Activated CD4-positive, alpha-beta T cell treated with anti-CD3 and anti-CD28 coated beads for 36 hours (primary cell): ENCODE data around the gene ST3GAL6. TPM values are rescaled to one million over a fixed set of nuclear protein-coding genes. Genes with fewer than 3 reads are reported as not detected.

ENCODE experiments used
- ATAC-seq: fragments of 200-7000 bp; cut with Tn5 transposase; one replicate; pipeline ENCODE4 v1.10.0; 2021; ENCODE audit warnings: mild to moderate bottlenecking, moderate library complexity
- CTCF ChIA-PET: fragments of 350-600 bp; sonication (Branson Sonifier 250); formaldehyde crosslinking; loops from one replicate; lab custom pipeline; 2021; ENCODE audit warnings: antibody characterized with exemption; lab: Charles Lee
- POLR2A ChIA-PET: fragments of 350-600 bp; sonication (Branson Sonifier 250); formaldehyde crosslinking; loops from one replicate; lab custom pipeline; 2021; ENCODE audit warnings: antibody characterized with exemption, inconsistent platforms; lab: Charles Lee
- DNase-seq: peaks from one replicate; pipeline ENCODE4 v3.0.0-alpha.2; 2020
- H3K27ac Mint-ChIP-seq: one replicate; pipeline ENCODE4 v1.8.0; 2021; ENCODE audit warnings: mixed read lengths
- H3K27me3 Mint-ChIP-seq: one replicate; pipeline ENCODE4 v1.8.0; 2021; ENCODE audit warnings: mixed read lengths
- H3K36me3 Mint-ChIP-seq: one replicate; pipeline ENCODE4 v1.8.0; 2021; ENCODE audit warnings: low read depth, mixed read lengths
- H3K4me1 Mint-ChIP-seq: one replicate; pipeline ENCODE4 v1.8.0; 2021; ENCODE audit warnings: mixed read lengths
- H3K4me3 Mint-ChIP-seq: one replicate; pipeline ENCODE4 v1.8.0; 2021; ENCODE audit warnings: mild to moderate bottlenecking, moderate library complexity, mixed read lengths
- H3K9me3 Mint-ChIP-seq: one replicate; pipeline ENCODE4 v1.8.0; 2021; ENCODE audit warnings: low read depth, mixed read lengths
- intact Hi-C, 2 experiments: fragments of 100-400 bp; cut with DNase I in 1 of 2; cut with micrococcal nuclease in 1 of 2; formaldehyde crosslinking; loops; one replicate each; pipeline versions ENCODE4 v1.14.2 to v1.15.1; 2022 to 2024; cut with DNase I, micrococcal nuclease
- total RNA-seq, 2 experiments: library from RNA; stranded (reverse); gene quantifications; one replicate each; pipeline ENCODE4 v1.2.3, GENCODE V29; 2021

The ST3GAL6 gene
- total RNA-seq, 2 experiments from 2014 or later, result not detected

- peaks cover 14% of the 10 kb centered on the region for H3K27me3 Mint-ChIP-seq
- ChIA-PET POLR2A (no interaction called here), CTCF (interaction anchor here (0.6 to 0.8 kb wide), 2 partner anchors 79 to 426 kb away, joined by 3 read pairs; no protein-coding TSS in a partner anchor)
- DNase-seq (no peak), ATAC-seq (no peak)
- H3K27ac Mint-ChIP-seq, result no peak overlapping the region
- H3K9me3 Mint-ChIP-seq, result no peaks in the 10 kb centered on the region
- intact Hi-C loops, result no loop called here
- no peaks in the 10 kb centered on the region for H3K4me1 Mint-ChIP-seq
- no peaks in the 10 kb centered on the region for H3K36me3 Mint-ChIP-seq
- no peak overlapping the region for H3K4me3 Mint-ChIP-seq
Observed at GRCh38 chr3:98763819-98764418, 779 bp downstream of the ST3GAL6 start.

- Mint-ChIP-seq H3K27ac (no peak overlapping the region), H3K9me3 (no peaks in the 10 kb centered on the region), H3K36me3 (no peaks in the 10 kb centered on the region), H3K4me3 (no peak overlapping the region), H3K27me3 (peaks cover 13% of the 10 kb centered on the region), H3K4me1 (no peaks in the 10 kb centered on the region)
- intact Hi-C loops, result no loop called here
- ChIA-PET POLR2A (no interaction called here), CTCF (interaction anchor here (0.8 kb wide), 1 partner anchor 79 kb away, joined by 3 read pairs; no protein-coding TSS in a partner anchor)
- no peak for ATAC-seq
- no peak for DNase-seq
Observed at GRCh38 chr3:98764472-98764884, 1.3 kb downstream of the ST3GAL6 start.

- Mint-ChIP-seq H3K36me3 (no peaks in the 10 kb centered on the region), H3K4me1 (peaks cover 5% of the 10 kb centered on the region), H3K9me3 (no peaks in the 10 kb centered on the region), H3K27me3 (peaks cover 14% of the 10 kb centered on the region), H3K27ac (no peak overlapping the region), H3K4me3 (no peak overlapping the region)
- intact Hi-C loops, result no loop called here
- DNase-seq (no peak), ATAC-seq (no peak)
- ChIA-PET CTCF (interaction anchor here (0.6 to 0.7 kb wide), 2 partner anchors 168 to 393 kb away, joined by 4 read pairs; no protein-coding TSS in a partner anchor), POLR2A (no interaction called here)
Observed at GRCh38 chr3:98765721-98766120, 2.6 kb downstream of the ST3GAL6 start.

- no peaks in the 10 kb centered on the region for H3K9me3 Mint-ChIP-seq
- peaks cover 5% of the 10 kb centered on the region for H3K4me1 Mint-ChIP-seq
- ChIA-PET CTCF (no interaction called here), POLR2A (no interaction called here)
- intact Hi-C loops, result no loop called here
- peaks cover 17% of the 10 kb centered on the region for H3K27me3 Mint-ChIP-seq
- H3K36me3 Mint-ChIP-seq, result no peaks in the 10 kb centered on the region
- H3K27ac Mint-ChIP-seq, result no peak overlapping the region
- no peak overlapping the region for H3K4me3 Mint-ChIP-seq
- DNase-seq (no peak), ATAC-seq (no peak)
Observed at GRCh38 chr3:98766924-98767323, 3.8 kb downstream of the ST3GAL6 start.

- CTCF ChIA-PET, result no interaction called here
- peaks cover 11% of the 10 kb centered on the region for H3K27me3 Mint-ChIP-seq
- H3K27ac Mint-ChIP-seq, result no peak overlapping the region
- H3K4me1 Mint-ChIP-seq, result peaks cover 5% of the 10 kb centered on the region
- H3K4me3 Mint-ChIP-seq, result no peak overlapping the region
- no peak for DNase-seq
- POLR2A ChIA-PET, result no interaction called here
- H3K36me3 Mint-ChIP-seq, result no peaks in the 10 kb centered on the region
- intact Hi-C loops, result no loop called here
- ATAC-seq, result no peak
- no peaks in the 10 kb centered on the region for H3K9me3 Mint-ChIP-seq
Observed at GRCh38 chr3:98768961-98769360, 5.8 kb downstream of the ST3GAL6 start.

GRCh38 chr3:98769448-98769847 lies 6.3 kb downstream of the ST3GAL6 start:
- Mint-ChIP-seq H3K4me1 (peaks cover 5% of the 10 kb centered on the region), H3K36me3 (no peaks in the 10 kb centered on the region), H3K4me3 (no peak overlapping the region), H3K27ac (no peak overlapping the region), H3K27me3 (peaks cover 13% of the 10 kb centered on the region), H3K9me3 (no peaks in the 10 kb centered on the region)
- ATAC-seq (no peak), DNase-seq (no peak)
- intact Hi-C loops, result no loop called here
- ChIA-PET POLR2A (no interaction called here), CTCF (no interaction called here)

- H3K27me3 Mint-ChIP-seq, result peaks cover 13% of the 10 kb centered on the region
- peaks cover 5% of the 10 kb centered on the region for H3K4me1 Mint-ChIP-seq
- DNase-seq, result peak; percentile 17
- ChIA-PET POLR2A (no interaction called here), CTCF (interaction anchor here (0.6 kb wide), 1 partner anchor 1024 kb away, joined by 3 read pairs; no protein-coding TSS in a partner anchor)
- no peaks in the 10 kb centered on the region for H3K9me3 Mint-ChIP-seq
- no peak overlapping the region for H3K27ac Mint-ChIP-seq
- no peak overlapping the region for H3K4me3 Mint-ChIP-seq
- intact Hi-C loops, result no loop called here
- ATAC-seq, result peak; percentile 30
- no peaks in the 10 kb centered on the region for H3K36me3 Mint-ChIP-seq
Observed at GRCh38 chr3:98770261-98771039, 7.3 kb downstream of the ST3GAL6 start.

- Mint-ChIP-seq H3K4me1 (peaks cover 5% of the 10 kb centered on the region), H3K9me3 (no peaks in the 10 kb centered on the region), H3K27ac (no peak overlapping the region), H3K4me3 (no peak overlapping the region), H3K36me3 (no peaks in the 10 kb centered on the region), H3K27me3 (peaks cover 21% of the 10 kb centered on the region)
- no peak for ATAC-seq
- no peak for DNase-seq
- intact Hi-C loops, result no loop called here
- ChIA-PET POLR2A (no interaction called here), CTCF (interaction anchor here (0.6 kb wide), 1 partner anchor 1167 kb away, joined by 3 read pairs; no protein-coding TSS in a partner anchor)
Observed at GRCh38 chr3:98772022-98772421, 8.9 kb downstream of the ST3GAL6 start.

GRCh38 chr3:98775459-98776139 lies 12.5 kb downstream of the ST3GAL6 start:
- POLR2A ChIA-PET, result no interaction called here
- H3K4me1 Mint-ChIP-seq, result peaks cover 5% of the 10 kb centered on the region
- no peak for DNase-seq
- H3K4me3 Mint-ChIP-seq, result no peak overlapping the region
- no peaks in the 10 kb centered on the region for H3K36me3 Mint-ChIP-seq
- no peak overlapping the region for H3K27ac Mint-ChIP-seq
- no peak for ATAC-seq
- CTCF ChIA-PET, result interaction anchor here (0.9 kb wide), 1 partner anchor 37 kb away, joined by 3 read pairs; no protein-coding TSS in a partner anchor
- H3K27me3 Mint-ChIP-seq, result peaks cover 23% of the 10 kb centered on the region
- intact Hi-C loops, result no loop called here
- no peaks in the 10 kb centered on the region for H3K9me3 Mint-ChIP-seq

GRCh38 chr3:98776140-98776493 lies 13.0 kb downstream of the ST3GAL6 start:
- Mint-ChIP-seq H3K27me3 (peaks cover 25% of the 10 kb centered on the region), H3K4me1 (peaks cover 4% of the 10 kb centered on the region), H3K36me3 (no peaks in the 10 kb centered on the region), H3K27ac (no peak overlapping the region), H3K4me3 (no peak overlapping the region), H3K9me3 (no peaks in the 10 kb centered on the region)
- DNase-seq (no peak), ATAC-seq (no peak)
- intact Hi-C loops, result no loop called here
- ChIA-PET POLR2A (no interaction called here), CTCF (interaction anchor here (0.5 to 0.9 kb wide), 2 partner anchors 37 kb away, joined by 3 read pairs; no protein-coding TSS in a partner anchor)

GRCh38 chr3:98777286-98777685 lies 14.1 kb downstream of the ST3GAL6 start:
- H3K4me1 Mint-ChIP-seq, result peaks cover 4% of the 10 kb centered on the region
- ChIA-PET CTCF (interaction anchor here (0.9 kb wide), 1 partner anchor 175 kb away, joined by 3 read pairs; no protein-coding TSS in a partner anchor), POLR2A (no interaction called here)
- H3K27ac Mint-ChIP-seq, result no peak overlapping the region
- DNase-seq, result no peak
- H3K9me3 Mint-ChIP-seq, result no peaks in the 10 kb centered on the region
- no peak for ATAC-seq
- H3K4me3 Mint-ChIP-seq, result no peak overlapping the region
- H3K27me3 Mint-ChIP-seq, result peaks cover 22% of the 10 kb centered on the region
- H3K36me3 Mint-ChIP-seq, result no peaks in the 10 kb centered on the region
- intact Hi-C loops, result no loop called here
